ENCODE results near the gene GAPDHS.

The GAPDHS gene

GRCh38 chr19:35502751-35503150, 30.5 kb upstream of the GAPDHS start:
- no peaks in the 10 kb centered on the region for H3K9me3 Mint-ChIP-seq (ENCODE audit: low read depth)
- no peak overlapping the region for H3K27ac Mint-ChIP-seq
- no peaks in the 10 kb centered on the region for H3K4me1 Mint-ChIP-seq (ENCODE audit: low read depth)
- peaks cover 10% of the 10 kb centered on the region for H3K27me3 Mint-ChIP-seq
- H3K36me3 Mint-ChIP-seq, result no peaks in the 10 kb centered on the region
- H3K4me3 Mint-ChIP-seq, result no peak overlapping the region

- Mint-ChIP-seq H3K27ac (no peak overlapping the region), H3K9me3 (ENCODE audit: low read depth) (no peaks in the 10 kb centered on the region), H3K4me1 (ENCODE audit: low read depth) (peaks cover 13% of the 10 kb centered on the region), H3K4me3 (no peak overlapping the region), H3K36me3 (no peaks in the 10 kb centered on the region), H3K27me3 (peaks cover 17% of the 10 kb centered on the region)
Measured at GRCh38 chr19:35506011-35506410, 27.2 kb upstream of the GAPDHS start.

- Mint-ChIP-seq H3K4me3 (no peak overlapping the region), H3K4me1 (ENCODE audit: low read depth) (peaks cover 13% of the 10 kb centered on the region), H3K27me3 (peaks cover 17% of the 10 kb centered on the region), H3K9me3 (ENCODE audit: low read depth) (no peaks in the 10 kb centered on the region), H3K27ac (no peak overlapping the region), H3K36me3 (no peaks in the 10 kb centered on the region)
Measured at GRCh38 chr19:35507561-35507960, 25.7 kb upstream of the GAPDHS start.

GRCh38 chr19:35508129-35508528, 25.1 kb upstream of the GAPDHS start:
- H3K27me3 Mint-ChIP-seq, result peaks cover 17% of the 10 kb centered on the region
- H3K27ac Mint-ChIP-seq, result no peak overlapping the region
- H3K36me3 Mint-ChIP-seq, result no peaks in the 10 kb centered on the region
- no peak overlapping the region for H3K4me3 Mint-ChIP-seq
- peaks cover 13% of the 10 kb centered on the region for H3K4me1 Mint-ChIP-seq (ENCODE audit: low read depth)
- H3K9me3 Mint-ChIP-seq (ENCODE audit: low read depth), result no peaks in the 10 kb centered on the region

GRCh38 chr19:35509018-35509652, 24.1 kb upstream of the GAPDHS start:
- Mint-ChIP-seq H3K36me3 (no peaks in the 10 kb centered on the region), H3K9me3 (ENCODE audit: low read depth) (no peaks in the 10 kb centered on the region), H3K4me3 (peak overlapping the region; percentile 71), H3K4me1 (ENCODE audit: low read depth) (peaks cover 13% of the 10 kb centered on the region), H3K27ac (no peak overlapping the region), H3K27me3 (peaks cover 20% of the 10 kb centered on the region)

GRCh38 chr19:35509861-35510625, 23.2 kb upstream of the GAPDHS start:
- no peaks in the 10 kb centered on the region for H3K36me3 Mint-ChIP-seq
- H3K27me3 Mint-ChIP-seq, result peaks cover 21% of the 10 kb centered on the region
- H3K27ac Mint-ChIP-seq, result no peak overlapping the region
- H3K4me1 Mint-ChIP-seq (ENCODE audit: low read depth), result peaks cover 13% of the 10 kb centered on the region
- H3K4me3 Mint-ChIP-seq, result peak overlapping the region; percentile 71
- H3K9me3 Mint-ChIP-seq (ENCODE audit: low read depth), result no peaks in the 10 kb centered on the region

- Mint-ChIP-seq H3K36me3 (no peaks in the 10 kb centered on the region), H3K4me3 (peak overlapping the region; percentile 71), H3K27me3 (peaks cover 18% of the 10 kb centered on the region), H3K27ac (no peak overlapping the region), H3K9me3 (ENCODE audit: low read depth) (no peaks in the 10 kb centered on the region), H3K4me1 (ENCODE audit: low read depth) (peaks cover 13% of the 10 kb centered on the region)
Measured at GRCh38 chr19:35510626-35510964, 22.7 kb upstream of the GAPDHS start.

GRCh38 chr19:35511337-35511736, 21.9 kb upstream of the GAPDHS start:
- Mint-ChIP-seq H3K4me1 (ENCODE audit: low read depth) (peaks cover 13% of the 10 kb centered on the region), H3K27ac (no peak overlapping the region), H3K27me3 (peaks cover 14% of the 10 kb centered on the region), H3K4me3 (no peak overlapping the region), H3K9me3 (ENCODE audit: low read depth) (no peaks in the 10 kb centered on the region), H3K36me3 (no peaks in the 10 kb centered on the region)

- H3K4me1 Mint-ChIP-seq (ENCODE audit: low read depth), result peaks cover 13% of the 10 kb centered on the region
- peaks cover 11% of the 10 kb centered on the region for H3K27me3 Mint-ChIP-seq
- no peaks in the 10 kb centered on the region for H3K9me3 Mint-ChIP-seq (ENCODE audit: low read depth)
- H3K27ac Mint-ChIP-seq, result no peak overlapping the region
- no peak overlapping the region for H3K4me3 Mint-ChIP-seq
- no peaks in the 10 kb centered on the region for H3K36me3 Mint-ChIP-seq
Measured at GRCh38 chr19:35512831-35513627, 20.2 kb upstream of the GAPDHS start.

- Mint-ChIP-seq H3K27me3 (peaks cover 11% of the 10 kb centered on the region), H3K36me3 (no peaks in the 10 kb centered on the region), H3K9me3 (ENCODE audit: low read depth) (no peaks in the 10 kb centered on the region), H3K4me3 (no peak within 1 kb of the TSS), H3K4me1 (ENCODE audit: low read depth) (peaks cover 13% of the 10 kb centered on the region), H3K27ac (no peak within 1 kb of the TSS)
Measured at GRCh38 chr19:35513628-35514281, 19.5 kb upstream of the GAPDHS start, which contains the start of gene DMKN. Gene DMKN, minus strand, starts transcription at chr19:35513649. Its CDS starts 174 bp downstream, at chr19:35513475.

- Mint-ChIP-seq H3K4me1 (ENCODE audit: low read depth) (peaks cover 10% of the 10 kb centered on the region), H3K27me3 (peaks cover 9% of the 10 kb centered on the region), H3K36me3 (no peaks in the 10 kb centered on the region), H3K27ac (no peak overlapping the region), H3K9me3 (ENCODE audit: low read depth) (no peaks in the 10 kb centered on the region), H3K4me3 (no peak overlapping the region)
Measured at GRCh38 chr19:35514282-35514809, 18.9 kb upstream of the GAPDHS start.

GRCh38 chr19:35516310-35516709, 16.9 kb upstream of the GAPDHS start:
- no peak overlapping the region for H3K27ac Mint-ChIP-seq
- peaks cover 9% of the 10 kb centered on the region for H3K27me3 Mint-ChIP-seq
- no peaks in the 10 kb centered on the region for H3K9me3 Mint-ChIP-seq (ENCODE audit: low read depth)

GRCh38 chr19:35517342-35517741, 15.9 kb upstream of the GAPDHS start:
- Mint-ChIP-seq H3K9me3 (ENCODE audit: low read depth) (no peaks in the 10 kb centered on the region), H3K27ac (no peak overlapping the region), H3K4me1 (ENCODE audit: low read depth) (no peaks in the 10 kb centered on the region), H3K27me3 (peaks cover 9% of the 10 kb centered on the region), H3K4me3 (no peak overlapping the region), H3K36me3 (no peaks in the 10 kb centered on the region)

More at GRCh38 chr19:35516310-35516709, 16.9 kb upstream of the GAPDHS start:
- no peaks in the 10 kb centered on the region for H3K4me1 Mint-ChIP-seq (ENCODE audit: low read depth)
- H3K4me3 Mint-ChIP-seq, result no peak overlapping the region
- H3K36me3 Mint-ChIP-seq, result no peaks in the 10 kb centered on the region

- H3K4me3 Mint-ChIP-seq, result no peak overlapping the region
- no peaks in the 10 kb centered on the region for H3K9me3 Mint-ChIP-seq (ENCODE audit: low read depth)
- H3K27me3 Mint-ChIP-seq, result peaks cover 9% of the 10 kb centered on the region
- no peak overlapping the region for H3K27ac Mint-ChIP-seq
- H3K4me1 Mint-ChIP-seq (ENCODE audit: low read depth), result no peaks in the 10 kb centered on the region
- no peaks in the 10 kb centered on the region for H3K36me3 Mint-ChIP-seq
Measured at GRCh38 chr19:35518313-35518712, 14.9 kb upstream of the GAPDHS start.
